CD4-positive, alpha-beta T cell treated with Interleukin-15 for 1 hour (primary cell): ENCODE data around the gene JPT2.

ENCODE experiments used
- DNase-seq: peaks from one replicate; pipeline ENCODE4 v3.0.0-alpha.2; 2020

Gene JPT2

DNA sequence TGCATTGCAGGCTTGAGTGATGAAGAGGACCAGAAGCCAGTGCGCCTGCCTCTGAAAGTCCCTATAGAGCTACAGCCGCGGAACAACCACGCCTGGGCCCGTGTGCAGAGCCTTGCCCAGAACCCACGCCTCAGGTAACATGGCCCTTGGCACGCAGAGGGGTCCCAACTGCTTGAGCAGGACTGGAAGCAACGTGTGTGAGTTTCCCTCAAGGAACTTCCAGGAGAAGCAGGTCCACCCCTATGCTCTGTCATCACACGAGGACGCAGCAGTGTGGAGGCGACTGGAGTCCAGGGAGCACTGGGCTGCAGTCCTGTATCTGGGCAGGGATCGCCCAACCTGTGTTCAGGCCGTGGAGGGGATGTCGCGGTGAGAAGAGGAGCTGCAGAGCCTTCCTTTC is 25.1 kb upstream of the JPT2 start:
- DNase-seq, result no peak

GRCh38 chr16:1654505-1655268 is 23.4 kb upstream of the JPT2 start:
- no peak for DNase-seq

- DNase-seq, result no peak
Observed at GRCh38 chr16:1655269-1655807, 22.7 kb upstream of the JPT2 start.

GRCh38 chr16:1655909-1656807 is 21.9 kb upstream of the JPT2 start:
- DNase-seq, result no peak

- no peak for DNase-seq
Observed at GRCh38 chr16:1656808-1657617, 21.1 kb upstream of the JPT2 start.

GRCh38 chr16:1657841-1658240 is 20.2 kb upstream of the JPT2 start:
- no peak for DNase-seq

DNA sequence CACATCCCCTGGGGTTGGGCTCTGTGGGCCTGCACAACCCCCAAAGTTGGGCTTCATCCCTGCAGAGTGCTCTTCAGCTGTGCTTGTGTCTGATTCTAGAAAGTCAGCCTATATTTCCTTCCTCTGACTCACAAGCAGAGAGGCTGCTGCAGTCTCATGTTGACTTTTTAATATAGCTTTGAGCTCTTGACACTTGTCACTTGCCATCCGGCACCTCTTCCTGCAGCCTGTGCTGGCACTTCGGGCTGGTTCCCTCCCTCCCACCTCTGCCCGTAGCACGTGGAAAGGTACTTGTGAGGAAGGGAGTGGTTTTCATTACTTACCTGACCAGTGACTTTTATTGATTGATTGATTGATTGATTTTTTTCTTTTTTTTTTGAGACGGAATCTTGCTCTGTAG is 19.0 kb upstream of the JPT2 start:
- no peak for DNase-seq

- DNase-seq, result no peak
Observed at GRCh38 chr16:1661826-1662225, 16.3 kb upstream of the JPT2 start.

- no peak for DNase-seq
Observed at GRCh38 chr16:1662543-1662942, 15.5 kb upstream of the JPT2 start.

GRCh38 chr16:1665829-1666228 is 12.2 kb upstream of the JPT2 start:
- no peak for DNase-seq

DNA sequence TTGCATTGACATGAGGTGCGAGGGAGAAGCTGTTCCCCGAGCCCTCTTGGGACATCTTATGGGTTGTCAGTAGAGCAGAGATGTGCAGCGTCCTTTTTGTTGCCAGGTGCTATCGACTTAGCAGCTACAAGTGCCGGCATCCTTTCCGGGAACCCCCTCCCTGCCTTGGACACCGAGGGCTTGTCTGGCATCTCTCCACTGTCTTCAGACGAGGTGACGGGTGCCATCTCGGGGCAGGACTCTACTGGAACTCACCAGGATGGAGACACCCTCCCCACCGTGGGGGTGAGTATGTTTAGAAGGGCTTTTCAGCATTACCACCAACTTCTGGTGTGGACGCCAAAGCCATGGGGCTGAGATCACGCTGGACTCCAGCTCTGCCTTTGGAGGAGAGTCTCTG is 11.8 kb upstream of the JPT2 start:
- no peak for DNase-seq

- DNase-seq, result no peak
Observed at GRCh38 chr16:1667271-1667670, 10.8 kb upstream of the JPT2 start.

DNA sequence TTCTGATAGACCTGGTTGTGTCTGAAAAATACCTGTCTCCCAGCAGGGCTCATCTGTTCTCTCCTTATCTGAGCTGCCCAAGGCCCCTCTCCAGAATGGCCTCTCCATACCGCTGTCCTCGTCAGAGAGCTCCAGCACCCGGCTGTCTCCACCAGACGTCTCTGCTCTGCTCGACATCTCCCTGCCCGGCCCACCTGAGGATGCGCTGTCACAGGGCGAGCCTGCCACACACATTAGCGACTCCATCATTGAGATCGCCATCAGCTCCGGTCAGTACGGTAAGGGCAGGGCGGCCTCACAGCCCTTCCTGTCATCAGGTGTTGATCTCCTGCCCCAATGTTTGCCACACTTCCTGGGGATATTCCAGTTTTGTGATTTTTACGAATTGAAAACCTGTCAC is 10.2 kb upstream of the JPT2 start:
- DNase-seq, result no peak

DNA sequence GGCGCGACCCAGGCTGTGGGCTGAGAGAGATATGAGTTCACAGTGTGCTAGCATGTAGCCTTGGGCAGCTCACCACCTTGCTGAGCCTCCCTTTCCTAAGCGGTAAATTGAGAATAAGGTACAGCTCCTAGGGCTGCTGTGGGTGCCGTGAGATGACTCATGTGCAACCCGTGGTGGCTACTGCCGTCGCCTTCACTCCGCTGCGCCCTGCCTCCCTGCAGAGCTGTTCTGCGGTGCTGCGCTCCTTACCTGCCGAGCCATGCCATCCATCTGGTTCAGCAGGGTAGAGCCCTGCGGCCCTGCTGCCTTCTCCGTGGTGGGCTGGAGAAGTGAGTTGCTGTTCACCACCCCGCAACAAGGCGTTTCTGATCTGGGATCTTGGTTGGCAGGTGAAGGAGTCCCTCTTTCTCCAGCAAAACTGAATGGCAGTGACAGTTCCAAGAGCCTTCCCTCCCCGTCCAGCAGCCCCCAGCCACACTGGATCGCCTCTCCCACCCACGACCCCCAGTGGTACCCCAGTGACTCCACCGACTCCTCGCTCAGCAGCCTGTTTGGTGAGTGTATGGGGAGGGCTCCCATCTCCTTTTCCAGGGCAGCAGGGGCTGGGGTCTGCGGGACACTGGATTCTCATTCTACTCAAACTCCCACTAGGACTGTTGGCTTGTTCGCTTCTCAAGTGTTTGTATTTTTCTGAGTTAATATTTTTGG is 9.3 kb upstream of the JPT2 start:
- no peak for DNase-seq

DNA sequence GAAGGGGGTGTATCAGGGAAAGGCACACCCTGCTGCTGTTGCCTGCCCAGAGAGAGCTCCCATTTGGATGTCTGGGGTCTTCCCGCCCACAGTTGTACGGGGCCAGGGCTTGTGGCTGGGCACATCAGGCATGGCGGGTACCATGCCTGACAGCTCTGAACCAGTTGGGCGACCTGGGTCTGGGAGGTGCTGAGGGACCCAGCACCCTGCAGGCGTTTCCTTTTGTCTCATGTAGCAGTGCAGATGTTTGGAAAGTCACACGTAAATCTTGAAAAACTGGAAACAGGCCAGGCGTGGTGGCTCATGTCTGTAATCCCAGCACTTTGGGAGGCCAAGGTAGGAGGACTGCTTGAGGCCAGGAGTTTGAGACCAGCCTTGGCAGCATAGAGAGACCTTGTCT is 8.4 kb upstream of the JPT2 start:
- no peak for DNase-seq

DNA sequence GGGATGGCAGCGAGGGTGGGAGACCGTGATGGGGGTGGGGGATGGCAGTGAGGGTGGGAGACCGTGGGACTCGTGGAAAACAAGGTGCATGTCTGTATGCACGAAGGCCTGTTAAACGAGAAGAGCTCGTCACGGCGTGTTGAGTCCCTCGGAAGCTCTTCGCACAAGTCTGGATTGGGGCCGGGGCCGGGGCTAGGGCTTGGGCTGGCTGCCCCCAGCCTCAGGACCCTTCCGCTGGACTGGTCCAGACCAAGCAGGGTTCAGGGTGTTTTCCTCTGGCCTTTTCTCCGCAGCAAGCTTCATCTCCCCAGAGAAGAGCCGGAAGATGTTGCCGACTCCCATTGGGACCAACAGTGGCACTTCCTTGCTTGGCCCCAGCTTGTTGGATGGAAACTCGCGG is 7.7 kb upstream of the JPT2 start:
- DNase-seq, result no peak

DNA sequence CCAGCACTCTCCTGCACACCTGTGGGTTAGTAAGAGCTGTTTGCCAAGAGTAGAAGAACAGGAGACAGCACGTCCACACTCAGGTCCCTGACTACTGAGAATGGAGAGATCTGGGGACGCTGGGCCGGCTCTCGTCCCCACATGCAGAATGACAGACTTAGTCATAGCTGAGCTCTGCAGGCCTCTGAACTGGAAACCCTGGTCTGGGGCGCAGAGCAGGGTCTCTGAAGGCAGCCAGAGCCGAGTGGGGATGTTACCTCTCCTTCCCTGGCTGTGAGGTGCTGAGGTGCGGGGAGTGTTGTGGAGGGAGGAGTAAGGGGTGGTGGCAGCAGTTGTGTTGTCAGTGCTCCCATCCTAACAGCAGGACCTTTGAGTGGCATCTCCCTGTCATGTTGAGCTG is 7.2 kb upstream of the JPT2 start:
- no peak for DNase-seq

DNA sequence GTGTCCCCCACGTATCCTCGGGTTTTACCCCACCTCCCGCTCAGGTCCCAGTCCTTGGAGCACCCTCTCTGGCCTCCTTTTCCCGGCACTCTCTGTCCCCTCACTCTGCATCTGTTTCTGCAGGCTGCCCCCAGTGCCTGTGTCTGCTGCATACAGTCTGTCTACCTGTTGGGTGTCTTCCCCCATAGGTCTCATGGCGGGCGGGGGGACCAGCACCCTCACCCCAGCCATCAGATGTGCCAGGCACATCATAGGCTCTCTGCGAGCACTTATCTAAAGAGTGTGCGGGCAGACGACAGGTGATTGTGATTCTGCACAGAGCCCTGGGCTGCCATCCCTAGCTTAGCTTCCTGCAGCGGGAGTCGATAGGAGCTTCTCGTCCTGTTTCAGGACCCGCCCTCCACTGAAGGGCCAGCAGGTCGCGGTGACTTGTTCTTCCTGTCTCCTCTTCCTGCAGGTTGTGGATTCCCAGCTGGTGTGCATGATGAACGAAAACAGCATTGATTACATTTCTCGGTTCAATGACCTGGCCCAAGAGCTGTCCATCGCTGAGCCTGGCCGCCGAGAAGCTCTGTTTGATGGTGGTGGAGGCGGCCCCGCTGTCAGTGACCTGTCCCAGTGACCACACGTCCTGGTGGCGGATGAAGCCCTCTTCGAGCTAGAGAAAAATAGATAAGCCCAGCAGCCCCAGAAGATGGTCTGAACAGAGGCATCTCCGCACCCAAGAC is 4.5 kb upstream of the JPT2 start:
- no peak for DNase-seq

GRCh38 chr16:1674306-1674705 is 3.8 kb upstream of the JPT2 start:
- DNase-seq, result no peak

- DNase-seq, result no peak
Observed at GRCh38 chr16:1674751-1675664, 3.1 kb upstream of the JPT2 start.

DNA sequence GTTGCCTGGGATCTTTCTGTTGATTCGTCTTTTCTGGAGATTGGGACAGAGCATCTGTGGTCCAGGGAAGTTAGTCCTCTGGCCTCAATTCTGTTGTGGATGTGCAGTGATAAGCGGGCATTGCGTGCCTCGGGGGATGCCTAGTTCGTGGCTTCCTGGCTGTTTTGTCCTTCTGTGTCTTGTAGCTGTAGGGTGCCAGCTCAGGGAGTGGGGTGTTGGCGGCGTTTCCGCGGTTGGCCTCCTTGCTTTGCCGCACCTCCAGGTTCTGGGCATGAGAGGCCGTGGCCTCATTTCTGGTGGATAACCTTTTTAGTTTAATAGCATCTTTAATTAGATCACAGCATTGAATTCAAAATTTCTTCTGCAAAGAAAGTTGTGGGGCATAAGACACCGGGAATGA is 1.4 kb upstream of the JPT2 start:
- DNase-seq, result no peak
